ENCODE data around the gene LRR1.

The LRR1 gene

DNA sequence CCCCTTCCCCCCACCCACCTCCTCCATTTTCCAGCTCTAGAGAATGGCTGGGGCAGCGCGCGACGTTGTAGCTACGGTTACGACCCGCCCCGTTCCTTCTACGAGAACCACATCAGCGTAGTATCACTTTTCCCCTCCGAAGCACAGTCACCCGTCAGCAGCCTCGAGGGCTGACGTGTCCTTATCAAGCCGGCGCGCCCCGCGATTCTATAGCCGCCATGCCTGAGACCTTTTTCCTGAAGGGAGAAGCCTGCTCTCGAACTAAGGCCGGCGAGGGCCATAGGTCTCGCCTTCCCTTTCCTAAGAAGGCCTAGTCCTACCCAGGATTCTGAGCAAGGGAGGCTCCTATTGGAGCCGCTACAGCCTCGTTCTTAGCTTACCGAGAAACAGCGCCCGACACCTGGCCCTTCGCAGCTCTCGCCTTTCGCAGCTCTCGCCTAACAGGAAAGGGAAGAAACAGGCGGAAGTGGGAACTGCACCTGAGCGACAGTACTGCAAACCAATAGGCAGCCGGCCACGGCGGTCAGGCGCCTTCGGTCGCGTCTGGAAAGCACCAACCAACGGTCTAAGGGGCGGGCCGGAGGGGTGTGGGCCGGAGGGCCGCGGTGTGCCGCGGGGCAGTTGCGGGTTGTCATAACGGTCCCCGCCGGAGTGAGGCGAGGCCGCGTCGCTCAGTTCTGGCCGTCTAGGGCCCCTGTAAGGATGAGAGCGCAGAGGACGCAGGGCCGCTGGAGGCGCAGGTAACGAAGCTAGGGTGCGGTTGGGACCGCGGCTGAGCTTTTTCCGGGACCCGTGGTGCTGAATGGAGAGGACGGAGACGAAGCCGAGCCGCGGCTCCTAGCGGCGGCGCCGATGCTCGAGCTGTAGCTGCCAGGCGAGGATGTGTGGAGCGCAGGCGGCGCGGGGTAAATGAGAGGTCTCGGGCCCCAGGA is 21.7 kb downstream of the LRR1 start, which contains the start of the genes MGAT2 and RPL36AL:
TSS of gene MGAT2 (plus strand) at position 618 of the 932 bp plus-strand sequence. CDS start 470 bp downstream, outside the sequence.
TSS of gene RPL36AL (minus strand) at position 445 of the 932 bp plus-strand sequence. CDS start 1,522 bp downstream, outside the sequence.
- Histone ChIP-seq H3K9me3 (replicated peaks; ENCODE audit: insufficient read depth, low read length) (no peaks in the 10 kb centered on the region), H2AFZ (ENCODE audit: low read length) (peak within 1 kb of the TSS; percentile 56), H3K9me2 (replicated peaks; ENCODE audit: insufficient read depth, low read length) (no peaks in the 10 kb centered on the region), H3K36me3 (replicated peaks; ENCODE audit: insufficient read depth, low read length) (no peaks in the 10 kb centered on the region), H3K27me3 (replicated peaks; ENCODE audit: insufficient read depth, low read length) (no peaks in the 10 kb centered on the region), H3K4me1 (ENCODE audit: low read length) (no peaks in the 10 kb centered on the region), H3K27ac (ENCODE audit: low read length) (peak within 1 kb of the TSS; percentile 98), H3F3A (ENCODE audit: insufficient read depth, low read length) (peaks cover 11% of the 10 kb centered on the region), H3K79me2 (ENCODE audit: low read length) (peaks cover 57% of the 10 kb centered on the region), H3K9ac (ENCODE audit: low read length) (peak within 1 kb of the TSS; percentile 95), H3K4me3 (ENCODE audit: low read length) (peak within 1 kb of the TSS; percentile 81), H4K20me1 (ENCODE audit: insufficient read depth, low read length) (no peaks in the 10 kb centered on the region), H3K4me2 (ENCODE audit: low read depth, low read length) (peak within 1 kb of the TSS; percentile 82)
- TF ChIP-seq, protein P1, sequence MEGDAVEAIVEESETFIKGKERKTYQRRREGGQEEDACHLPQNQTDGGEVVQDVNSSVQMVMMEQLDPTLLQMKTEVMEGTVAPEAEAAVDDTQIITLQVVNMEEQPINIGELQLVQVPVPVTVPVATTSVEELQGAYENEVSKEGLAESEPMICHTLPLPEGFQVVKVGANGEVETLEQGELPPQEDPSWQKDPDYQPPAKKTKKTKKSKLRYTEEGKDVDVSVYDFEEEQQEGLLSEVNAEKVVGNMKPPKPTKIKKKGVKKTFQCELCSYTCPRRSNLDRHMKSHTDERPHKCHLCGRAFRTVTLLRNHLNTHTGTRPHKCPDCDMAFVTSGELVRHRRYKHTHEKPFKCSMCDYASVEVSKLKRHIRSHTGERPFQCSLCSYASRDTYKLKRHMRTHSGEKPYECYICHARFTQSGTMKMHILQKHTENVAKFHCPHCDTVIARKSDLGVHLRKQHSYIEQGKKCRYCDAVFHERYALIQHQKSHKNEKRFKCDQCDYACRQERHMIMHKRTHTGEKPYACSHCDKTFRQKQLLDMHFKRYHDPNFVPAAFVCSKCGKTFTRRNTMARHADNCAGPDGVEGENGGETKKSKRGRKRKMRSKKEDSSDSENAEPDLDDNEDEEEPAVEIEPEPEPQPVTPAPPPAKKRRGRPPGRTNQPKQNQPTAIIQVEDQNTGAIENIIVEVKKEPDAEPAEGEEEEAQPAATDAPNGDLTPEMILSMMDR (IDR thresholded peaks at IDR 0.05; ENCODE audit: low read length) = 0 out of 2 replicates have a peak, but pooled peaks have one; percentile 4
- TF ChIP-seq EZH2 (optimal IDR thresholded peaks at IDR 0.05; ENCODE audit: low read depth, low read length) = no peak
- DNase-seq = peak; percentile 92

DNA sequence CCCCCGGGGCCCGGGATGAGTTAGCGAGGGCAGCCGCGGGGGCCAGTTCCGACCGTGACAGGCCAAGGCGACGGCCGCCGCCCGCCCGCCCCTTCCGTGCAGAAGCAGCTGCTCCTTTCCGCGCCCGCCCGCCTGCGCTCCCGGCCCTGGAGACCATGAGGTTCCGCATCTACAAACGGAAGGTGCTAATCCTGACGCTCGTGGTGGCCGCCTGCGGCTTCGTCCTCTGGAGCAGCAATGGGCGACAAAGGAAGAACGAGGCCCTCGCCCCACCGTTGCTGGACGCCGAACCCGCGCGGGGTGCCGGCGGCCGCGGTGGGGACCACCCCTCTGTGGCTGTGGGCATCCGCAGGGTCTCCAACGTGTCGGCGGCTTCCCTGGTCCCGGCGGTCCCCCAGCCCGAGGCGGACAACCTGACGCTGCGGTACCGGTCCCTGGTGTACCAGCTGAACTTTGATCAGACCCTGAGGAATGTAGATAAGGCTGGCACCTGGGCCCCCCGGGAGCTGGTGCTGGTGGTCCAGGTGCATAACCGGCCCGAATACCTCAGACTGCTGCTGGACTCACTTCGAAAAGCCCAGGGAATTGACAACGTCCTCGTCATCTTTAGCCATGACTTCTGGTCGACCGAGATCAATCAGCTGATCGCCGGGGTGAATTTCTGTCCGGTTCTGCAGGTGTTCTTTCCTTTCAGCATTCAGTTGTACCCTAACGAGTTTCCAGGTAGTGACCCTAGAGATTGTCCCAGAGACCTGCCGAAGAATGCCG is 22.6 kb downstream of the LRR1 start:
- Histone ChIP-seq H3K79me2 (ENCODE audit: low read length) (peaks cover 60% of the 10 kb centered on the region), H3K27ac (ENCODE audit: low read length) (peak overlapping the region; percentile 98; the same call in 1 of the 2 replicates), H3F3A (ENCODE audit: insufficient read depth, low read length) (peaks cover 11% of the 10 kb centered on the region), H3K9ac (ENCODE audit: low read length) (peak overlapping the region; percentile 95), H3K36me3 (replicated peaks; ENCODE audit: insufficient read depth, low read length) (no peaks in the 10 kb centered on the region), H3K4me1 (ENCODE audit: low read length) (no peaks in the 10 kb centered on the region), H3K9me2 (replicated peaks; ENCODE audit: insufficient read depth, low read length) (no peaks in the 10 kb centered on the region), H3K4me3 (ENCODE audit: low read length) (peak overlapping the region; percentile 81), H3K9me3 (replicated peaks; ENCODE audit: insufficient read depth, low read length) (no peaks in the 10 kb centered on the region), H3K27me3 (replicated peaks; ENCODE audit: insufficient read depth, low read length) (no peaks in the 10 kb centered on the region), H4K20me1 (ENCODE audit: insufficient read depth, low read length) (no peaks in the 10 kb centered on the region), H2AFZ (ENCODE audit: low read length) (peak overlapping the region; percentile 56), H3K4me2 (ENCODE audit: low read depth, low read length) (peak overlapping the region; percentile 82)
- peak; percentile 41 for DNase-seq
- no peak for TF ChIP-seq EZH2 (optimal IDR thresholded peaks at IDR 0.05; ENCODE audit: low read depth, low read length)
- no peak for TF ChIP-seq EZH2phosphoT487 (IDR thresholded peaks at IDR 0.05; ENCODE audit: low read length)
- TF ChIP-seq, protein P1 (IDR thresholded peaks at IDR 0.05; ENCODE audit: low read length) = no peak

DNA sequence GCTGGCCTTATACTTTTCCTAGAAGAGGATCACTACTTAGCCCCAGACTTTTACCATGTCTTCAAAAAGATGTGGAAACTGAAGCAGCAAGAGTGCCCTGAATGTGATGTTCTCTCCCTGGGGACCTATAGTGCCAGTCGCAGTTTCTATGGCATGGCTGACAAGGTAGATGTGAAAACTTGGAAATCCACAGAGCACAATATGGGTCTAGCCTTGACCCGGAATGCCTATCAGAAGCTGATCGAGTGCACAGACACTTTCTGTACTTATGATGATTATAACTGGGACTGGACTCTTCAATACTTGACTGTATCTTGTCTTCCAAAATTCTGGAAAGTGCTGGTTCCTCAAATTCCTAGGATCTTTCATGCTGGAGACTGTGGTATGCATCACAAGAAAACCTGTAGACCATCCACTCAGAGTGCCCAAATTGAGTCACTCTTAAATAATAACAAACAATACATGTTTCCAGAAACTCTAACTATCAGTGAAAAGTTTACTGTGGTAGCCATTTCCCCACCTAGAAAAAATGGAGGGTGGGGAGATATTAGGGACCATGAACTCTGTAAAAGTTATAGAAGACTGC is 23.4 kb downstream of the LRR1 start:
- no peak overlapping the region for H2AFZ ChIP-seq (ENCODE audit: low read length)
- no peaks in the 10 kb centered on the region for H3K27me3 ChIP-seq (replicated peaks; ENCODE audit: insufficient read depth, low read length)
- no peaks in the 10 kb centered on the region for H4K20me1 ChIP-seq (ENCODE audit: insufficient read depth, low read length)
- peak overlapping the region; percentile 82 for H3K4me2 ChIP-seq (ENCODE audit: low read depth, low read length)
- DNase-seq = no peak
- H3K79me2 ChIP-seq (ENCODE audit: low read length) = peaks cover 60% of the 10 kb centered on the region
- peaks cover 11% of the 10 kb centered on the region for H3F3A ChIP-seq (ENCODE audit: insufficient read depth, low read length)
- H3K9me3 ChIP-seq (replicated peaks; ENCODE audit: insufficient read depth, low read length) = no peaks in the 10 kb centered on the region
- no peaks in the 10 kb centered on the region for H3K4me1 ChIP-seq (ENCODE audit: low read length)
- no peaks in the 10 kb centered on the region for H3K9me2 ChIP-seq (replicated peaks; ENCODE audit: insufficient read depth, low read length)
- H3K9ac ChIP-seq (ENCODE audit: low read length) = peak overlapping the region; percentile 95
- TF ChIP-seq, protein P1 (IDR thresholded peaks at IDR 0.05; ENCODE audit: low read length) = no peak
- TF ChIP-seq EZH2phosphoT487 (IDR thresholded peaks at IDR 0.05; ENCODE audit: low read length) (no peak), EZH2 (optimal IDR thresholded peaks at IDR 0.05; ENCODE audit: low read depth, low read length) (no peak)
- H3K4me3 ChIP-seq (ENCODE audit: low read length) = peak overlapping the region; percentile 81
- peak overlapping the region; percentile 98; the same call in 1 of the 2 replicates for H3K27ac ChIP-seq (ENCODE audit: low read length)
- H3K36me3 ChIP-seq (replicated peaks; ENCODE audit: insufficient read depth, low read length) = no peaks in the 10 kb centered on the region

Data from MM.1S (cell line).